G401 (cell line): ENCODE data around the gene ENTPD7. TPM values are rescaled to one million over a fixed set of nuclear protein-coding genes. Genes with fewer than 3 reads are reported as not detected.

Source experiments
- DNase-seq: peaks from one replicate; pipeline ENCODE4 v3.0.0-alpha.2; 2015; ENCODE audit warnings: low spot score
- in situ Hi-C: cut with HindIII; loops from 2 replicates; pipeline ENCODE4 v1.10.0; 2016; ENCODE audit warnings: low sequenced_read_pairs, mixed read lengths
- total RNA-seq: library from RNA; depleted of rRNA; stranded (reverse); fragments of >200 nt; shearing (Covaris generic); gene quantifications from 2 replicates; pipeline ENCODE4 v1.2.3, GENCODE V29; 2014

The ENTPD7 gene
- total RNA-seq, 1 experiment from 2014 or later: 17.0 TPM

- in situ Hi-C loops: no loop called here
- no peak for DNase-seq
Measured at GRCh38 chr10:99631496-99631895, 27.8 kb upstream of the ENTPD7 start.

- no peak for DNase-seq
- in situ Hi-C loops: no loop called here
Measured at GRCh38 chr10:99633832-99634231, 25.5 kb upstream of the ENTPD7 start.

GRCh38 chr10:99647601-99648151 is 11.6 kb upstream of the ENTPD7 start:
- no peak for DNase-seq
- in situ Hi-C loops: no loop called here

GRCh38 chr10:99648717-99649116 is 10.6 kb upstream of the ENTPD7 start:
- in situ Hi-C loops: no loop called here
- DNase-seq: no peak

GRCh38 chr10:99652800-99653390 is 6.4 kb upstream of the ENTPD7 start:
- in situ Hi-C loops: no loop called here
- no peak for DNase-seq

GRCh38 chr10:99654390-99655175 is 4.7 kb upstream of the ENTPD7 start:
- DNase-seq: no peak
- in situ Hi-C loops: no loop called here

GRCh38 chr10:99656199-99657064 is 2.9 kb upstream of the ENTPD7 start:
- in situ Hi-C loops: no loop called here

GRCh38 chr10:99658622-99659030 is 683 bp upstream of the ENTPD7 start:
- in situ Hi-C loops: no loop called here
- DNase-seq: peak; percentile 58

More at GRCh38 chr10:99656199-99657064, 2.9 kb upstream of the ENTPD7 start:
- DNase-seq: no peak

- DNase-seq: peak; percentile 15
- in situ Hi-C loops: no loop called here
Measured at GRCh38 chr10:99659868-99660366, 608 bp downstream of the ENTPD7 start.

GRCh38 chr10:99660662-99661376 is 1.5 kb downstream of the ENTPD7 start:
- in situ Hi-C loops: no loop called here
- DNase-seq: no peak

GRCh38 chr10:99661377-99661763 is 2.1 kb downstream of the ENTPD7 start:
- in situ Hi-C loops: no loop called here
- no peak for DNase-seq

- DNase-seq: no peak
- in situ Hi-C loops: no loop called here
Measured at GRCh38 chr10:99665304-99665703, 6.0 kb downstream of the ENTPD7 start.

- in situ Hi-C loops: no loop called here
- no peak for DNase-seq
Measured at GRCh38 chr10:99667108-99667751, 7.9 kb downstream of the ENTPD7 start.

GRCh38 chr10:99671386-99671785 is 12.1 kb downstream of the ENTPD7 start:
- DNase-seq: no peak
- in situ Hi-C loops: no loop called here

- no peak for DNase-seq
- in situ Hi-C loops: no loop called here
Measured at GRCh38 chr10:99672884-99673283, 13.6 kb downstream of the ENTPD7 start.

- in situ Hi-C loops: no loop called here
- DNase-seq: no peak
Measured at GRCh38 chr10:99673492-99673891, 14.2 kb downstream of the ENTPD7 start.

GRCh38 chr10:99674762-99675161 is 15.5 kb downstream of the ENTPD7 start:
- in situ Hi-C loops: no loop called here
- no peak for DNase-seq

GRCh38 chr10:99676426-99676825 is 17.1 kb downstream of the ENTPD7 start:
- in situ Hi-C loops: no loop called here
- no peak for DNase-seq
